Tongue (tissue), 2 donors: ENCODE results near the gene FNBP1L. TPM values are rescaled to one million over a fixed set of nuclear protein-coding genes. Genes with fewer than 3 reads are reported as not detected.

Experiments used
- DNase-seq: peaks from one replicate; pipeline ENCODE4 v3.0.0-alpha.2; 2015
- total RNA-seq: library from RNA; depleted of rRNA; stranded (reverse); fragments of >200 nt; gene quantifications from one replicate; pipeline ENCODE4 v1.2.3, GENCODE V29; 2014

Gene FNBP1L
- total RNA-seq, 1 donor from 2014 or later = 57.0 TPM

DNA sequence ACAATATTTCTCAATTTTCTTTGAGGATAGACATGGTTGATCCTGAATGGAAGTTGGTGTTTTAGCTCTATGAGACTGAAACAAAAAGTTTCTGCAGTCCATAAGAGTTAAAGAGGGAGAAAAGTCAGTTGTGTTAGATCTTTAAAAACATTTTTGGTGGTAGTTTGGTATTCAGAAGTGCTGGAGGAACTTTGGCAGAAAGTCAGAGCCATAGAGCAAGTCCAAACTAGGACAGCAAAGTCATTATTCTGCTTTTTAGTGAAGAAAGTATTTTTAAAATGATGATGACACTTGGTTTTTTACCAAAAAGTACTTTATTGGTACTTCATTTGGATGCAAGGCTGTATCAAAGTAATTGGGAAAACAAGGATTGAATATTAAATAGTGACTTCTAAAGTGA, 41.8 kb downstream of the FNBP1L start:
- no peak for DNase-seq

DNA sequence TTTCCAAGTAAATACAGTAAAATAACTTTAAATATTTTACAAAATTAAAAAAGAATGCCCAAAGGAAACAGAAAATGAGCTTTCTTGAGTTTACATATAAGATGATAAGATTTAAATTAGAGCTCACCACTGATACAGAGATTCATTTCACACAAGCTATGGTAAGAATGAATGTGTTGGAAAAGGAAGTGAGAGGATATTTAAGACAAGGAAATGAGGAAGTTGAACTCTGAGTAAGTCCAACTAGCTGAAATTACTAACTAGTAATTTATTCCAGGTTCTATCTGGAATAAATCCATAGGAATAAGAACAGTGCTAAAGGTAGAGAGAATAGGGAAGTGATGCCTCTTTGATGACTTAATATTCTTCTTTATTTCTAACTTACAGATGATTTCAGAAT, 42.4 kb downstream of the FNBP1L start:
- no peak for DNase-seq

DNA sequence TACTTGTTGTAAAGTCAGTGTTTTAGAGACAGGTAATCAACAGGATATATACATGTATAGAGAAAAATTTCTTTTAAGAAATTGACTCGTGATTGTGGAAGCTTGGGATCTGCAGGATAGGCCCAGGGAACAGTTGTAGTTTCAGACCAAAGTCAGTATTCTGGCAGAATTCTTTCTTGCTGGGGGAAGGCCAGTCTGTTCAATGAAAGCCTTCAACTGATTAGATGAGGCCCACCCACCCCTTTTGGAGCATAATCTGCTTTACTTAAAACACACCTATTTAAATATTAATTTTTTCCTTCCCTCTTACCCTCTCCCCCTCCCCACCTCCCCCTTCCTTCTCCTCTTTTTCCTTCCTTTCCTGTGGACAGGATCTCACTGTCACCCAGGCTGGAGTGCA, 48.0 kb downstream of the FNBP1L start:
- DNase-seq = no peak

DNA sequence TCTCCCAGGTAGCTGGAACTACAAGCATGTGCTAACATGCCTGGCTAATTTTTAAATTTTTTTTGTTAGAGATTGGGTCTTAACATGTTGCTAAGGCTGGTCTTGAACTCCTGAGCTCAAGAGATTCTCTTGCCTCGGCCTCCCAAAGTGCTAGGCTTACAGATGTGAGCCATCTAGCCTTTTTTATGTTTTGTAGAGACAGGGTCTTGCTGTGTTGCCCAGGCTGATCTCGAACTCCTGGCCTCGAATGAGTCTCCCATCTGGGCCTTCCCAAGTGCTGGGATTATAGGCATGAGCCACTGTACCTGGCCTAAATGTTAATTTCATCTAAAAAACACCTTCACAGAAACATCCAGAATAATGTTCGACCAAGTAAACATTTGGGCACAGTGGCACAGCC, 48.6 kb downstream of the FNBP1L start:
- DNase-seq = no peak

DNA sequence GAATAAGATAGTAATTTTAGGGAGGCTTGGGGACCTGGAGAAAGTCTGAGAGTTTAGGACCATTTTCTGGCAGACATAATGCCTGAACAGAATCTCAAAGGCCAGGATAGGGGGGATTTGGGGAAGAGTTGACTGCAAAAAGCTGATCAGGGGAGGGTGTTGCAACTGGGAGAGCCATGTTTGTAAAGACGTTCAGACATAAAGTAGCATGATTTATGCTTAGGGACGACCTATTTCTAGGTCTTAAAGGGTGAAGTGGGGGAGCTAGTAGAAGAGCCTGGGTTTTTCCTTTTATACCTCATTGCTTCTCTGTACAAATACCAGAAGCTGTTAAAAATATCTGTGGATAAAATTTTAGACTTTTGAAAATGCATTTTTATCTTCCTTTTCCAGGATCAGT, 51.2 kb downstream of the FNBP1L start:
- no peak for DNase-seq

DNA sequence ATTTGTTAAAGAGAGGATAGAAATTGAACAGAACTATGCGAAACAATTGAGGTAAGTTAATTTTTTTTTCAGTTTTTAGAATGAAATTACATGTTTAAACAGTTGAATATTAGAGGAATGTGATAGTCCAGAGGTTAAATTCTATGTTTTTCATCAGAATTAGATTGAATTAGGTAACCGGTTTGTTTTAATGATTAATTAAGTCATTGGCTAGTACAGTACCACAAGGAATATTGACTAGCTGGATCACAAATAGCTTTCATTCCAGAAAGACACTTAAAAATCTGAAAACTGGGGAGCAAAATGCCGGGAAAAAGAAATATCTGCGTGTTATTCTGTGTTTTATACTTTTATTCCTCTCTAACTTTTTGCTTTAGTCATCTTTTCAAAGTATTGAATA, 51.6 kb downstream of the FNBP1L start:
- DNase-seq = no peak

DNA sequence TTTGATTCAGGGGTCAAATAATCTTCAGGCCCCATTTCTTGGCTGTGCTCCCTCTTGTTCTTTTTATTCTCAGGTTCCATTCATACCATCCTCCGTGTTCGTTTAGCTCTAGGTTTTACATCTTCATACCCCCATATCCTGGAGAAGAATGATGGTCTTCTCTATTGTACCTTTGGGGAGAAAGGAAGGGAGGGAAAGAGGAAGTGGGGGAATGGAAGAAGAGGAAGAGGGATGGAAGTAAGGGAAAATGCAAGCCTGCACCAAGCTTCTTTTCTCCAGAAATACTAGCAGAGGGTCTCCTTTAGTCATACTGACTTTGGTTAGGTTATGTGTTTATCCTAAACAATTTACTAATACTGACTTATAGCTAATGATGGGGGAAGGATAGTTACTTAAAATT, 52.4 kb downstream of the FNBP1L start:
- no peak for DNase-seq

DNA sequence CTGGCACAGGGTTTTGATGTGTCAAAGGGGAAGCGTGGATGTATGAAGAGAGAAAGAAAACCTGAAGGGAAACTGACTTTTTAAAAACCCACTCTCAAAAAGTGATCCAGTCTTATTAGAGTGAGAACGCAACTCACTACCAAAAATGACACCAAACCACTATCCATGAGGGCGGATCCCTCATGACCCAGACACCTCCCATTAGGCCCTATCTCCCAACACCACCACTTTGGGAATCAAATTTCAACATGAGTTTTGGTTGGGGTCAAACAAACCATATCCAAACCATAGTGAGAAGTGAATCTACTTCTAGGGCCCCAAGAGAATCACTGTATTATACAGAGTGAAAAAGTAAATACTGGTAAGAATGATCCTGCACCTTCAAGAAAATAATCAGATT, 53.5 kb downstream of the FNBP1L start:
- DNase-seq = no peak

DNA sequence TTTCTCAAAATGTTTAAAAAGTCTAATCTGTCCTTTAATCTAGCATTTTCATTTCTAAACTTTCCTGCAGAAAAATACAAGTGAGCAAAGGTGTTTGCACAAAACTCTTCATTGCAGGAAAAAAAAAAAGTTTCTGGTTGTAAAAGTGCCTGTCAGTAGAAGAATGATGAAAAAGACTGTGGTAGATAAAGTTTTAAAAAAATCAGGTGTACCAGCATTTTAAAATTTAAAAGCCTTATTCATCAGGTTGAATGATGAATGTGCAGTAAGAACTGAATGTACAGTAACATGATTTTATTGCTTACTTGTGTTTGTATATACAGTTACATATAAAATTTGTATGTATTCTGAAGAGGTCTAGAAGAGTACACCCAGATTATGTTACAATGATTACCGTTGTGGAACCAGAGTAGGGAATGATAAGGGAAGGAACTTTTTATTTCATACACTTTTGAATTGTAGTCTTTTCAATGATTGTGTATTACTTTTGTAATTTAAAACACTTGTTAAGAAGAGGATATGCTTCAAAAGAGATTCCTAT, 54.0 kb downstream of the FNBP1L start:
- DNase-seq = no peak

DNA sequence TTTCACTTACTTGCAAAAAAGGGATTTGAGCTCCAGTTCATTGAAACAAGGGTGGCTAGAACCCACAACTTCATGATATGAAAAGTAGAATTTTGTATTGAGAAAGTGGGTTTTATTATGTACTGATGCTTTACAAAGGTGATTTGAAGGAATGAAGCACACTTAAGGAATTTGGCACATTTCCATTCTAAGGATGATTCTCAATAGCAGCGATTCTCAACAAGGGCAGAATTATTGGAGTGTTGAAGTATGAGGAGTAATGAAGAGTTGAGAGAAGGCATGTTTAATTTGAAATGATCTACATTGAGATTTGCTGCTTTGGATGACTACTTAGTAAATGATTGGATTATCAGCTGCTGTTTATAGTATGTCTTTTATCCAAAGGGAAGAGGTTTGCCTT, 54.7 kb downstream of the FNBP1L start:
- no peak for DNase-seq

DNA sequence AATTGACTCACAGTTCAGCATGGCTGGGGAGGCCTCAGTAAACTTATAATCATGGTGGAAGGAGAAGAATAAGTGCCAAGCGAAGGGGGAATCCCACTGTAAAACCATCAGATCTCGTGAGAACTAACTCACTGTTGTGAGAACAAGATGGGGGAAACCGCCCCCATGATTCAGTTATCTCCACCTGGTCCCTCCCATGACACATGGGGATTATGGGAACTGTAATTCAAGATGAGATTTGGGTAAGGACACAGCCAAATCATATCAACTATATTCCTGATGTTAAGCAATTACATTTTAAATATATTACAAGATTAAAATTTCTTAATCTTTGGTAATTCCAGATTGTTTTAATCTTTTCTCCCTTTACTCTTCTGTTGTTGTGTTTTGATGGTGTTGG, 55.2 kb downstream of the FNBP1L start:
- no peak for DNase-seq

DNA sequence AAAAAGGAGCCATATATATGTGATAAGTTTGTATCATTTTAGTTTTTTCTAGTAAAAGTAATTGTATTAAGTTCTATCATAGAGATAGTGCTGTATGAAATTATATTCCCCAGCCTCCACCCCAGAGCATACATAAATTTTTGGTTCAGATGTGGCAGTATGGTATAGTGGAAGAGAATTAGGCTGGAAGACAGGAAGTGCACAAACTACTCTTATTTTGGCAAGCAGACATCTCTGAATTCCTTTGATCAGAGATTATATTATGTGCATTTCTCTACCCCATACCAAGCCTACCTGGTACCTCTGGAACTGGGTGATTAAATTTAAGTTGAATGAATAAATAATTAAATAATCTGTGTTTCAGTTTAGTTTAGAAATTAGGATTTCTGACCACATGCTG, 55.9 kb downstream of the FNBP1L start:
- no peak for DNase-seq

DNA sequence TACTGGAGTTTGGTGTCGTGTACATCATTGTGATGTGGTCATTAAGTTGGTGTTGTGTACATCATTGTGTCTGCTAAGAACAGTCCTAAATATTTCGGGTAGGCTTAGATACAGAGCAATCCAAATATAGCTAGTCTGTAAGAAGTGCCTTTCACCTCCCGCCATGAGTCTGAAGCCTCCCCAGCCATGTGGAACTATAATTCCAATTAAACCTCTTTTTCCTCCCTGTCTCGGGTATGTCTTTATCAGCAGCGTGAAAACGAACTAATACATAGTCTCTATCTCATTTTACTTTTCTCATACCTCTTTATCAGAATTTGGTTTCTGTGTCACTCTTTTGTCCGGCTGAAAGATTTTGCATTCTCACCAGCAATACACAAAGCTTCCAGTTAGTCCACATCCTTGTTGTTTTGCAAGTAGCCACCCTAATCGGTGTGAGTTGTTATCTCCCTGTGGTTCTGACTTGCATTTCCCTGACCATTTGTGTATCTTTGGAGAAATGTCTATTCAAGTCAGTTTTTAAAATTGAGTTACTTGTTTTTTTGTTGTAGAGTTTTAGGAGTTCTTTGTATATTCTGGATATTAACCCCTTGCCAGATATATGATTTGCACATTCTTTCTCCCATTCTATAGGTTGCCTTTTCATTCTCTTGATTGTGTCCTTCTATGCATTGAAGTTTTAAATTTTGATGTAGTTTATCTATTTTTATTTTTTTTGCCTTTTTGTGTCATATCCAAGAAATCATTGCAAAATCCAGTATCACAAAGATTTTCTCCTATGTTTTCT, 56.5 kb downstream of the FNBP1L start:
- no peak for DNase-seq

DNA sequence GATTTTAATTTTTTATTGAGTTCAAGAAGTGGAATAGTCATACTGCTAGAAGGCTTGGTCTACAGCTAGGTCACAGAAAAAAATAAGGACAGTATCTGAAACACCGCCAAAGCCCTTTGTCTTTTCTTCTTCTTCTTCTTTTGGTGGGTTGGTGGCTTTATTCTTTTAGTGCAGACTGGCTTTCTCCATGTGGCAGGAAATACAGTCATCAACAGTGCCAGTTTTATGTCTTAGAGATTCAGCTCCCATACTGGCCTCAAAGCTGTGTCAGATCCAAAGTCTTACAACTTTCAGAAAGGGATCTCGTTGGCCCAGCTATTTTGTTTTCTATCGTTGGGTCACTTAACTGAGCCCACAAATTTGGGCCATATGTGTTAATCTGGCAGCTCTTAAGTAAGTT, 58.2 kb downstream of the FNBP1L start:
- DNase-seq = no peak

DNA sequence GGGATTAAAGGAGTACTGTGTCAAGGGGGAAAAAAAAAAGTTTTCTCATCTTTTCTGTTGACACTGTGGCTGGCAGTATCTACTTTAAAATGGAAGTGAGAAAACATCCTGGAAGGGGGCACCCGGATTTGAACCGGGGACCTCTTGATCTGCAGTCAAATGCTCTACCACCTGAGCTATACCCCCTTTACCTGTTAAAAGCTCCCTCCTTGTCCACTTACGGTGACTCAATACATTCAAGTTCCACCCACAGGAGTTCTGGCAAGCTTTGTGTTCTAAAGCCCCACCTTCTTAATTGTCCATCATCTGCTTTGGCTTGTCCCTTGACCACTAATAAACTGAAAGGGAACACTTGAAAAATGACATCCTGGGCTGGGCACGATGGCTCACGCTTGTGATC, 68.2 kb downstream of the FNBP1L start:
- no peak for DNase-seq

DNA sequence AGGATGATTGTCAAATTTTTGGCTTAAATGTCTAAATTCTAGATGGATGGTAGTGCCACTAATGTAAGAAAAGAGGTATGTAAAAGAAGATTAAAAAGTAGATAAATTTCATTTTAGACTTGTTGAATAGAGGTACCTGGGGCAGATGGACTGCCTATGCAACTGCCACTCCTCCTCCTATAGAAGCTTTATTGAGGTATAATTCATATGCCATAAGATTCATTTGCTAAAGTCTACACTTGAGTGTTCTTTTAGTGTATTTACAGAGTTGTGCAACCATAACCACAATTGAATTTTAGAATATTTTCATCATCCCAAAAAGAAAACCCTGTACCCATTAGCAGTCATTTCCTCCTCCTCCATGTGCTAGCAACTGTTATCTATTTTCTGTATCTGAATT, 70.6 kb downstream of the FNBP1L start:
- no peak for DNase-seq

DNA sequence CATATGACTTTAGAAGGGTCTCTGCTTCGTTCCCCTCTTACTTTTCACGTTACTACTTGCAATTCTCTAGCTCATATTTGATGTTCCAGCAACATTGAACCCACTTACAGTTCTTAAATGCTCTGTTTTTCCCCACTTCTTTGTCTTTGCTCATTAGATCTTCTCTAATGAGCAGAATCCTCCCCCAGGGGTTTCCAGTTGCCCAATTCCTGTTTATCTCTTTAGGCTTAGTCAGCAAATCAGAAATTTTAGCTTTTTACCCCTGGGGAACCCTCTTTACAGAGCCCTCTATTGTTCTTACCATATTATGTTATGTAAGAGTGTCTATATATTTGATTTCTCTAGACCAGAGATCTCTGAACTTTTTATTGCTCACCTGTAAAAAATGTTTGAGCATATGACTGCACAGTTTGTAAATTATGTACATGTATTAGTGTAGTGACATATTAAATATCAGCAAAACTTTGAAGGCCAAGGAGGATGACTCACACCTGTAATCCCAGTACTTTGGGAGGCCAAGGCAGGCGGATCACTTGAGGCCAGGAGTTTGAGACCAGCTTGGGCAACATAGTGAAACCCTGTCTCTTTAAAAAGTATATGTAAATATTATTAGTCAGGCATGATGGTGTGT, 71.4 kb downstream of the FNBP1L start:
- DNase-seq = no peak

DNA sequence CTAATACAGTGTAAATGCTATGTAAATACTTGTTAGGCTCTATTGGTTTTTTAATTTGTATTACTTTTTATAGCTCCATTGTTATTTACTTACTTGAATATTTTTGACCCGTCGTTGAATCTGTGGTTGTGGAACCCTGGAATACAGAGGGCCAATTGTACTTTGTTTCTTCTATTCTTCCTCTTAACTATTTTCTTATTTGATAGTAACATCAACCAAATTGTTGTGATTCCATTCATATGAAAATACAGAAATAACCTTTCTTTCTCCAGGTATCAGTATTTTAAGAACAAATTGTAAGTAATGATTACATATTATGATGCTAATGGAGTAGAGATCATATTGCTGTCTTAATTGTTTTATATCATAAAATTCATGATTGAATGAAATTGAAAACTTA, 73.7 kb downstream of the FNBP1L start:
- no peak for DNase-seq

DNA sequence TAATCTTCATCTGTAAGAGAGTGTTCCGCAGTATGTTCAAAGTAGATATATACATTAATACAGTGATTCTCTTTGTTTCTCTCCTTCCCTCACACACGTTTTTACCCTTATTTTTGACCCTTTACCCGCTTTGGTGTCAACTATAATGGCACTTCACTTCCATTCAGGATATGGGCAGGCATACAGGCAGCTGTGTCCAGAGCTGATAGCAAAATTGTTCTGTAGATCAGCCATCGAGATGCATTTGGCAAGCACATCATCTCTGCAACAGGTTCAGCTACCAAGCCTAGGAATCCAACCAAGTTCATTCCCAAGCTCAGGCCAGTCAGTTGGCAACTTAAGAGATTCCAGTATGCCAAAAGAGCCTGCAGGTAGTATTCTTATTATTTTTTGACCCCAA, 74.8 kb downstream of the FNBP1L start:
- no peak for DNase-seq

DNA sequence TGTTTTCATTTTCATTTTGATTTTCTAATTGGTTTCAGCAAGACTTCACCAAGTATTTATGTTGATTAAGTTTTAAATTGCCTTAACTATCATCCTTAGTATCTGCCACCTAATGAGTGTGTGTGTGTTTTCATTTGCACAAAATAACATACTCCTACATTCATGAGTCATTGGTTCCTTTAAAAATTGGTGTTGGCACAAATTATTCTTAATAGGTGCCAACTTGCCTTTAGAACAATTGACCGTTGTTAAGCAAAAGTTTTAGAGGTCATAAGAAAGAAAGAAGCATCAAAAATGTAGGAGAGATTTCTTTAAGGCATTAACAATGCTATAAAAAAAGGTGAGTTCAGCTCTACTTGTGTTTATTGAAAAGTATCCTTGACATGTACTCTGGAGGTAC, 77.5 kb downstream of the FNBP1L start:
- DNase-seq = no peak

DNA sequence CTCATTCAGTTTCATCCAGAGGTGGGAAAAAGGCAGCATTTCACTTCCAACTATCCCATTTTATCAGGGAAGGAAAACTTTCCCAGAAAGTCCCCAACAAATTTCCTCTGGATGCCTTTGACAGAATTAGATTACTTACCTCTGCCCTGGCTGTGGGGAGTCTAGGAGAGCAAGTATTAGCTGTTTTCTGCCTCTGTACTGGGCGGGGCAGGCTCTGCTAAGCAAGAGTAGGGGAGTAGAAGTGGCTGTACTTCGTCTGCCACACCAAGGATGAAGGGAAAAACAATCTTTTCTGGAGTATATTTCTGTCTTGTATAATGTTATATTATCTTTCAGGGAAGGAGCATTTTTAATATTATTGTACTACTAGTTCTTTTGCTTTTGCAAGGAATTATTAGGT, 78.5 kb downstream of the FNBP1L start:
- DNase-seq = no peak

DNA sequence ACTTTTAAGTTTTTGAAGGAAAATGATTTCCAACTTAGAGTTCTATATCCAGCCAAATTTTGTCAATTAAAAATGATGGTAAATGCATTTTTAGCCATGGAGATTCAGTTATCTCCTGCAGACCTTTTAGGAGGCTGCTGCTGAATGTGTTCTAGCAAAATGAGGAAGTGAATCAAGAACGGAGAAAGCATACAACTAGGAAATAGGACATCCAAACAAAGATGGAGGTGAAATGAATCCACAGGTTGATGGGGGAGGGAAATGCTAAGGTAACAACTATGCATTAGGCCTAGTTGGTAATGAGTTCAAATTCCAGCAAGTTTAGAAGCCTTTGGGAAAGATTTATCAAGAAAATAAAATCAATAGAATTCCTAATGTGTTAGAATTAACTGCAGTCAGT, 80.5 kb downstream of the FNBP1L start:
- no peak for DNase-seq

DNA sequence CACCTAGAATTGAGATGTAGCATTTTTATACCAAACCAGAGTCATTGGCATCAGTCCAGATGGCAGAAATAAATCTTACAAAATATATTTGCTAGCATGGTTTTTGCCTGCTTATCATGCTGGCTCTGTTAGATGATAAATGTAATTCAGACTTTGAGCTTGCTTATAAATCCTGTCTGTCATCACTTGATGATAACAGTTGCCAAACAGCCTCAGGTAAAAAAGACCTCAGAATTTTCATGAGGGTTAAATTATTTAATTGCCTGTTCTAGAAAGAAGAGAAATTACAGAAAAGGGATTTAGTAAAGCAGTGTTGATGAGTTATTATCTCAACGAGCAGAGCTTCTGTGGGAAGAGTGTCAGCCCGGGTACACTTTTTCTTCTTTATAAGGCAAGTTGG, 83.3 kb downstream of the FNBP1L start:
- DNase-seq = no peak

DNA sequence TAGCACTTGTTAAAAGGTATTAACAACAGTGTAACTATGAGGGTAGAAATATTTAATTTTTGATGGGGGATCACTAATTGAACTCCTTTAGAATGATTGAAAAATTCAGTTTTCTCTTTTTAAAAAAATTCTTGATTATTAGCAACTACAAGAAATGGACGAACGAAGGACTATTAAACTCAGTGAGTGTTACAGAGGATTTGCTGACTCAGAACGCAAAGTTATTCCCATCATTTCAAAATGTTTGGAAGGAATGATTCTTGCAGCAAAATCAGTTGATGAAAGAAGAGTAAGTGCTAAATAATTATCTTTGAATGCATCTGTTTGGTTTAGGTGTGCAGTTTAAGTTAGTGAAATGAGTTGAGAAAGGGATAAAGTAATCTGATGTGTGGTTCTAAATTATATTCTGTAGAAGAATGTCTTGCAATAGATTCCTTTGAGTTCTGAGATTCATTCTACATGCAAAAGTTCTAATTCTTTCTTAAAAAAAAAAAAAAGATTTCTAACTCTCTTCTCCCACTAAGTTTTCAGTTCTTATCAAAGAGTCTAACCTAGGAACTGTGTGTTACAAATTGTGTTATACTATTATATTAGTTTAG, 85.0 kb downstream of the FNBP1L start:
- DNase-seq = no peak
